ENCODE results near the gene P4HTM. TPM values are rescaled to one million over a fixed set of nuclear protein-coding genes. Genes with fewer than 3 reads are reported as not detected.
"Not testable (repeated sequence)": the region's sequence is repeated elsewhere in the genome, so short reads cannot be mapped to it uniquely, and the experiment has no call there.

Gene P4HTM
- total RNA-seq, 1 experiment from 2014 or later: 11.1 TPM

GRCh38 chr3:49008627-49009026 lies 18.6 kb downstream of the P4HTM start:
- DNase-seq (ENCODE audit: low read depth): not testable (repeated sequence)

- DNase-seq (ENCODE audit: low read depth): no peak
These were observed 19.4 kb downstream of the P4HTM start for GRCh38 chr3:49009396-49009795.

GRCh38 chr3:49012441-49013017 lies 22.5 kb downstream of the P4HTM start:
- DNase-seq (ENCODE audit: low read depth): no peak

DNA sequence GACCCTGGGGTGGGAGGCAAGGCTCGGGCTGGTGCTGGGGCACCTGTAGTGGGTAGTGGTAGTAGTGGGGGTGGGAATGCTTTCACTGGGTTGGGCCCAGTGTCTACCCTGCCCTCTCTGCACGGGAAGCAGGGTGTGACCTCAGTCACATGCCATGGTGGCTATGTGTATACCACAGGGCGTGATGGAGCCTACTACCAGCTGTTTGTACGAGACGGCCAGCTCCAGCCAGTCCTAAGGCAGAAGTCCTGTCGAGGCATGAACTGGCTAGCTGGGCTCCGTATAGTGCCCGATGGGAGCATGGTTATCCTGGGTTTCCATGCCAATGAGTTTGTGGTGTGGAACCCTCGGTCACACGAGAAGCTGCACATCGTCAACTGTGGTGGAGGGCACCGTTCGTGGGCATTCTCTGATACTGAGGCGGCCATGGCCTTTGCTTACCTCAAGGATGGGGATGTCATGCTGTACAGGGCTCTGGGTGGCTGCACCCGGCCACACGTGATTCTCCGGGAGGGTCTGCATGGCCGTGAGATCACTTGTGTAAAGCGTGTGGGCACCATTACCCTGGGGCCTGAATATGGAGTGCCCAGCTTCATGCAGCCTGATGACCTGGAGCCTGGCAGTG lies 23.2 kb downstream of the P4HTM start:
- DNase-seq (ENCODE audit: low read depth): no peak

DNA sequence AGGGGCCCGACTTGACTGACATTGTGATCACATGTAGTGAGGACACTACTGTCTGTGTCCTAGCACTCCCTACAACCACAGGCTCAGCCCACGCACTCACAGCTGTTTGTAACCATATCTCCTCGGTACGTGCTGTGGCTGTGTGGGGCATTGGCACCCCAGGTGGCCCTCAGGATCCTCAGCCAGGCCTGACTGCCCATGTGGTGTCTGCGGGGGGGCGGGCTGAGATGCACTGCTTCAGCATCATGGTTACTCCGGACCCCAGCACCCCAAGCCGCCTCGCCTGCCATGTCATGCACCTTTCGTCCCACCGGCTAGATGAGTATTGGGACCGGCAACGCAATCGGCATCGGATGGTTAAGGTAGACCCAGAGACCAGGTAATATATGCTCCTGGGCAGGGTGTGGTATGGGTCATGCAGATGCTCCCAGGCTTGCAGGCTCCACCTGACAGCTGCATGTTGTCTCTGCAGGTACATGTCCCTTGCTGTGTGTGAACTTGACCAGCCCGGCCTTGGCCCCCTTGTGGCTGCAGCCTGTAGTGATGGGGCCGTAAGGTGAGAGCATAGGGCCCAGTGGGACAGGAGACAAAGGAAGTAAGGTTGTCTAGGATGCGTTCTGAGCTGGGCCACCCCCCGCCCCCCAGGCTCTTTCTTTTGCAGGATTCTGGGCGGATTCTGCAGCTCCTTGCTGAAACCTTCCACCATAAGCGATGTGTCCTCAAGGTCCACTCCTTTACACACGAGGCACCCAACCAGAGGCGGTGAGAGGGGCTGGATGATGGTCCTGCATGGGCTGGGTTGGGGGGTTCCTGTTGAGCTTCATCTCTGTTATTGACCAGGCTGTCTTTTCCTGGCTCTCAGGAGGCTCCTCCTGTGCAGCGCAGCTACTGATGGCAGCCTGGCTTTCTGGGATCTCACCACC lies 24.0 kb downstream of the P4HTM start:
- no peak for DNase-seq (ENCODE audit: low read depth)

- no peak for DNase-seq (ENCODE audit: low read depth)
These were observed 25.0 kb downstream of the P4HTM start for GRCh38 chr3:49015072-49015471.

- DNase-seq (ENCODE audit: low read depth): no peak
These were observed 25.7 kb downstream of the P4HTM start for GRCh38 chr3:49015765-49016164.

- DNase-seq (ENCODE audit: low read depth): no peak
These were observed 26.6 kb downstream of the P4HTM start for GRCh38 chr3:49016414-49017228.

GRCh38 chr3:49017229-49017970 lies 27.4 kb downstream of the P4HTM start:
- DNase-seq (ENCODE audit: low read depth): no peak

GRCh38 chr3:49017971-49018706 lies 28.1 kb downstream of the P4HTM start, which contains the start of gene DALRD3:
TSS of gene DALRD3 (minus strand) at chr3:49018580. CDS start at chr3:49018564, 16 bp downstream.
- DNase-seq (ENCODE audit: low read depth): peak; percentile 63

DNA sequence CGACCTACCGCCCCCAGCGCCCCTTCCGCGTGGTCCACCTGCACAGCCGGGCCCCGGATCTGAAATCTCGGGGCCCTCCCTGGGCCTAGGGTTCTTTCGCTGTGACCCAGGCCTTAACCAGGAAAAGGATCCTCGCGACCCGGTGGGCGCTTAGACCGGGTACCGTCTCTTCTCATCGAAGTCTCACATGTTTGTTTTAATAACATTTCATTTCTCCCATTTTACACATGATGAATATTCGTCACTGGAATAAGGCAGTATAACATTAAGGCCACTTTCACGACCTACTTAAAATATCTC lies 28.6 kb downstream of the P4HTM start:
- no peak for DNase-seq (ENCODE audit: low read depth)

DNA sequence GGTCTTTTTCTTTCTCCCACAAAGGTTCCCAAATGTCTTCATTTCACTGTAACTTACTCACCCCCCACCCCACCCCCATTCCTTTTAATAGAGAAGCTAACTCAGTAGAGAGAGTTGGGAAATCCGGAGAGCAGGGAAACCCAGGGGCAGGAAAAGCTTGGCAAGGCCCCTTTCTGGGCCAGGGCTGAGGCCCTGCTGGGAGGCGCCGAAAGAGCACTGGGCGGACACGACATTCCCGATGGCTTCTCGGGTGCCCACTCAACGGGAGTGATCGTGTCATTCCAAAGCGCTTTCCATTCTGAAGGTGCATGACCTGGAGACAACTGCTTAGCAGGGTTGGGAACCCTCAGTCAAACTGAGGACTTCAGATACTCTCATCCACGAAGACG lies 29.9 kb downstream of the P4HTM start:
- no peak for DNase-seq (ENCODE audit: low read depth)

GRCh38 chr3:49020330-49021212 lies 30.5 kb downstream of the P4HTM start:
- no peak for DNase-seq (ENCODE audit: low read depth)

GRCh38 chr3:49021213-49021812 lies 31.3 kb downstream of the P4HTM start:
- peak; percentile 98 for DNase-seq (ENCODE audit: low read depth)

DNA sequence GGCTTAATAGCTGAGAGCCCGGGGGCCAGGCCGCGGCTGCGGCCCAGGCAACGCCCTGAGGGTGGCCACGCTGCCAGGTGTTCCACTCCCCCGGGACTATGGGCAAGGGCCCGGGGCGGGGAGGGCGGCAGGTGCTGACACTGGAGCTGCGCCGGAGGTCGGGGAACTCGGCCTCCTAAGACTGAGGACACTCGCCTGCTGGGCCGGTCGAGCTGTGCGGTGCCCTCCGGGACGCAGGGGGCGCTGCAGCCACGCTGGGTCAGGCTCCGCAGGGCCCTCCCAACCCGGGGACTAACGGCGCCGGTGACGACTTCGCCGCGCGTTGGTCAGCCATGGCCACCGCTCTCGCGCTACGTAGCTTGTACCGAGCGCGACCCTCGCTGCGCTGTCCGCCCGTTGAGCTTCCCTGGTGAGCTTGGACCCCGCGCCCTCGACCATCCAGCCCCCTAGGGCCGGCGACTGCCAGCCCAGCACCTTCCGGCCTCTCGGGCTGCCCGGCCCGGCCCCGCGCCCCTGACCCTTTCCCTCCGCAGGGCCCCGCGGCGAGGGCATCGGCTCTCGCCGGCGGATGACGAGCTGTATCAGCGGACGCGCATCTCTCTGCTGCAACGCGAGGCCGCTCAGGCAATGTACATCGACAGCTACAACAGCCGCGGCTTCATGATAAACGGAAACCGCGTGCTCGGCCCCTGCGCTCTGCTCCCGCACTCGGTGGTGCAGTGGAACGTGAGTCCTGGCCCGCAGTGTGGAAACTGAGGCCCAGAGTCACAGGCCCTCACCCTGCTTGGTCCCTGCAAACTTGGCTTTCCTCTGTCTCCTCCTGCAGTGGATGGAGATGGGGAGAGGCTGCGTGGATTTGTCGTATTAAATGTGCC lies 32.0 kb downstream of the P4HTM start, which contains the start of gene NDUFAF3:
NDUFAF3 (plus strand) TSS at position 309 of the 875 bp plus-strand sequence; CDS start at position 333, 24 bp downstream.
- DNase-seq (ENCODE audit: low read depth): peak; percentile 94

DNA sequence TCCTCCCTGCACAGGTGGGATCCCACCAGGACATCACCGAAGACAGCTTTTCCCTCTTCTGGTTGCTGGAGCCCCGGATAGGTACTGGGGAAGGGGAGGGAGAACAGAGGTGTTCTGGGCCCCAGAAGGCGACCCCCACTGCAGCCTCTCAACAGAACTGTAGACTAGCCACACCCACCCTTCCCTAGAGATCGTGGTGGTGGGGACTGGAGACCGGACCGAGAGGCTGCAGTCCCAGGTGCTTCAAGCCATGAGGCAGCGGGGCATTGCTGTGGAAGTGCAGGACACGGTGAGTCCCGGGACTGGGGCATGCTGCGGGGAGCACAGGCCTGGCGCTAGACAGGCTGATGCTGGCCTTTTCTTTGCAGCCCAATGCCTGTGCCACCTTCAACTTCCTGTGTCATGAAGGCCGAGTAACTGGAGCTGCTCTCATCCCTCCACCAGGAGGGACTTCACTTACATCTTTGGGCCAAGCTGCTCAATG lies 32.7 kb downstream of the P4HTM start:
- DNase-seq (ENCODE audit: low read depth): no peak

GRCh38 chr3:49023775-49024174 lies 33.7 kb downstream of the P4HTM start:
- no peak for DNase-seq (ENCODE audit: low read depth)

GRCh38 chr3:49024449-49024848 lies 34.4 kb downstream of the P4HTM start:
- no peak for DNase-seq (ENCODE audit: low read depth)

Measured in Daoy (cell line).